Calu3 (cell line): ENCODE results near the gene LCLAT1. TPM values are rescaled to one million over a fixed set of nuclear protein-coding genes. Genes with fewer than 3 reads are reported as not detected.

Experiments used
- BruUV-seq: library from RNA; stranded (reverse); fragments of 400-500 nt; replicated peaks from 2 replicates; lab custom pipeline; 2021; lab: Mats Ljungman, UMichigan
- CTCF ChIA-PET: fragments of 300-600 bp; sonication (Branson Sonifier 250); formaldehyde crosslinking; loops from one replicate; lab custom pipeline; 2022; ENCODE audit warnings: antibody characterized with exemption; lab: Charles Lee
- DNase-seq: peaks from one replicate; pipeline ENCODE4 v3.0.0; 2022
- H3K27ac Mint-ChIP-seq: one replicate; pipeline ENCODE4 v1.8.0; 2022; ENCODE audit warnings: mixed read lengths; ENCODE audit not compliant: unreplicated experiment
- H3K27me3 Mint-ChIP-seq: one replicate; pipeline ENCODE4 v1.8.0; 2022; ENCODE audit warnings: mixed read lengths; ENCODE audit not compliant: unreplicated experiment
- H3K36me3 Mint-ChIP-seq: one replicate; pipeline ENCODE4 v1.8.0; 2022; ENCODE audit warnings: mild to moderate bottlenecking, moderate library complexity, mixed read lengths; ENCODE audit not compliant: insufficient read depth, unreplicated experiment
- H3K4me1 Mint-ChIP-seq: one replicate; pipeline ENCODE4 v1.8.0; 2022; ENCODE audit warnings: mild to moderate bottlenecking, low read depth, mixed read lengths; ENCODE audit not compliant: unreplicated experiment
- H3K4me3 Mint-ChIP-seq: one replicate; pipeline ENCODE4 v1.8.0; 2022; ENCODE audit warnings: mild to moderate bottlenecking, low read depth, moderate library complexity, mixed read lengths; ENCODE audit not compliant: unreplicated experiment
- H3K9me3 Mint-ChIP-seq: one replicate; pipeline ENCODE4 v1.8.0; 2022; ENCODE audit warnings: low read depth, mixed read lengths; ENCODE audit not compliant: unreplicated experiment
- CTCF ChIP-seq: fragments of 200-600 bp; IDR thresholded peaks from one replicate; pipeline ENCODE4 v1.8.0; 2022; ENCODE audit warnings: antibody characterized with exemption; ENCODE audit not compliant: unreplicated experiment
- intact Hi-C: fragments of 100-400 bp; cut with micrococcal nuclease; formaldehyde crosslinking; loops from one replicate; pipeline ENCODE4 v1.10.0; 2022; ENCODE audit not compliant: unreplicated experiment
- total RNA-seq: library from RNA; stranded (reverse); gene quantifications from 2 replicates; pipeline ENCODE4 v1.2.3, GENCODE V29; 2022

Gene LCLAT1
- total RNA-seq, 1 experiment from 2014 or later: 47.6 TPM

- Mint-ChIP-seq H3K27me3 (no peaks in the 10 kb centered on the region), H3K4me1 (peaks cover 28% of the 10 kb centered on the region), H3K36me3 (peaks cover 26% of the 10 kb centered on the region), H3K4me3 (no peak overlapping the region), H3K9me3 (no peaks in the 10 kb centered on the region), H3K27ac (no peak overlapping the region)
- no peak for TF ChIP-seq CTCF
- CTCF ChIA-PET: interaction anchor here (1.4 kb wide), 1 partner anchor 207 kb away, joined by 8 read pairs; no protein-coding TSS in a partner anchor
- no peak for DNase-seq
- intact Hi-C loops: loop anchor here (10.0 kb wide), 1 partner anchor 231 kb away; no protein-coding TSS in a partner anchor
- BruUV-seq: no TSS peak
Measured at GRCh38 chr2:30445266-30445821, 1.7 kb upstream of the LCLAT1 start.

- peaks cover 41% of the 10 kb centered on the region for H3K4me1 Mint-ChIP-seq
- intact Hi-C loops: loop anchor here (10.0 kb wide), 1 partner anchor 232 kb away; no protein-coding TSS in a partner anchor
- CTCF ChIA-PET: interaction anchor here (1.1 to 1.5 kb wide), 3 partner anchors 97 to 282 kb away, joined by 3 to 4 read pairs (median 4); no protein-coding TSS in a partner anchor
Measured at GRCh38 chr2:30446602-30447148, 371 bp upstream of the LCLAT1 start.

GRCh38 chr2:30448308-30448707, 1.3 kb downstream of the LCLAT1 start:
- peaks cover 51% of the 10 kb centered on the region for H3K4me1 Mint-ChIP-seq
- no peak for DNase-seq
- H3K36me3 Mint-ChIP-seq: peaks cover 26% of the 10 kb centered on the region
- intact Hi-C loops: loop anchor here (10.0 kb wide), 1 partner anchor 234 kb away; no protein-coding TSS in a partner anchor
- BruUV-seq: TSS peak; percentile 33
- peaks cover 5% of the 10 kb centered on the region for H3K9me3 Mint-ChIP-seq
- TF ChIP-seq CTCF: no peak
- peak overlapping the region; percentile 96 for H3K27ac Mint-ChIP-seq
- no peaks in the 10 kb centered on the region for H3K27me3 Mint-ChIP-seq
- peak overlapping the region; percentile 99 for H3K4me3 Mint-ChIP-seq
- CTCF ChIA-PET: no interaction called here

More at GRCh38 chr2:30446602-30447148, 371 bp upstream of the LCLAT1 start:
- Mint-ChIP-seq H3K4me3 (peak overlapping the region; percentile 99), H3K27me3 (no peaks in the 10 kb centered on the region), H3K27ac (peak overlapping the region; percentile 96), H3K9me3 (peaks cover 2% of the 10 kb centered on the region), H3K36me3 (peaks cover 26% of the 10 kb centered on the region)
- DNase-seq: no peak
- no TSS peak for BruUV-seq
- no peak for TF ChIP-seq CTCF

DNA sequence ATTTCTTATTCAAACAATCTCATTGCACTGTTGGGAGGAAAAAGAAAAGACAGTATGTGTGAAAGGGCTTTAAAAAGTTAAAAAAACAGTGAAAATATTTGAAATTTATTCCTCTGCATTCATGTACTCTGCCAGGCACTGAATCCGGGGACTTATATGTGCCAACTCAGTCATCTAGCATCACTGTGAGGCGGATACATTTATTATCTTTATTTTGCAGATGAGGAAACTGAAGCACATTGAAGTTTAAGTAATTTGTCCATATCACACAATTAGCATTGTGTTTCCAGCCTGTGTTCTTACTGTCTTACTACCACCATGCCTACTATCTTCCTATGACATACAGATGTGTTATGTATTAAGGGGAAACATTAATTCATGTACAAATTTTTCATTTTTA, 1.8 kb downstream of the LCLAT1 start:
- CTCF ChIA-PET: no interaction called here
- intact Hi-C loops: loop anchor here (10.0 kb wide), 1 partner anchor 234 kb away; no protein-coding TSS in a partner anchor

More for the DNA sequence above, 1.8 kb downstream of the LCLAT1 start:
- no peak for DNase-seq
- H3K36me3 Mint-ChIP-seq: peaks cover 26% of the 10 kb centered on the region
- H3K27me3 Mint-ChIP-seq: no peaks in the 10 kb centered on the region
- H3K4me1 Mint-ChIP-seq: peaks cover 55% of the 10 kb centered on the region
- no TSS peak for BruUV-seq
- peak overlapping the region; percentile 99 for H3K4me3 Mint-ChIP-seq
- H3K9me3 Mint-ChIP-seq: peaks cover 5% of the 10 kb centered on the region
- peak overlapping the region; percentile 96 for H3K27ac Mint-ChIP-seq
- no peak for TF ChIP-seq CTCF
